Body of pancreas (tissue), 4 donors: ENCODE data around the gene CMSS1.

Source experiments
- POLR2A ChIP-seq, 3 donors: fragments of 450-650 bp; IDR thresholded peaks; one replicate each; pipeline ENCODE4 v1.6.1; 2016; ENCODE audit warnings: antibody characterized with exemption in 3 of 3, mild to moderate bottlenecking in 2 of 3
- TF ChIP-seq, protein P1 (sequence below), 7 experiments: fragments of 450-650 bp in 4 of 7; fragments of 200-600 bp in 3 of 7; sonication (generic) in 3 of 7; IDR thresholded peaks; one replicate each; pipeline ENCODE4 v1.5.1; 2016 to 2019; ENCODE audit warnings: antibody characterized with exemption in 7 of 7

DNA sequence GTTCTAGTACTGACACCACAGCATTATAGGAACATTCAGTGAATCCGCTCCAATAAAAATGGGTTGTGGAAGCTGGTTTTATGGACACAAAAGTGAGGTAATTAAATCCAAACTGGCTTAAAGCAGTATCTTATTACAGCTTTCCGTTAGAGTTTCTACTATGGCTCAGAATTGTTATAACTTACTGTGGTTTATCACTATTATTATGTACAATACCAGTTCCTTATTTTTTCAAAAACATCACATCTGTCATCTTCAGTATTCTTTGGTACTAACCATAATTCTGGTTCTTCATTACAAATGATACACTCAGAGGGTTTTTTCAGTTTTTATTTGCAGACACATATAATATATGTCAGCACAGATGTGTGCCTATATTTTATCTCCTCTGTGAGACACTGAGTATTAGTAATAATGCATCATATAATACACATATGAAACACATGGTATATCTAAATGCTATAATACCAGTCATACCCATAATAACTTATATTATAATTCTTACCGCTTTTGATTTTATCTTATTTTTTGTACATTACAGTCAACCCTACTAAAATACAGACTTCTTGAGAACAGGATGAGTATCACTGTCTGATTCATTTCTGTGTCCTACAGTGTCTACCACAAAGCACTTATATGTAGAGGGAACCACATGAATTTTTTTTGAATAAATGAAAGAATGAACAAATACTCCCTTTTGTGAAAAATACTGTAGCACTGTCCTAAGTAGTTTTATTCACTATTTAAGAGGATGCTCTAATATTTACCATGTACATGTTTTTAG lies 39.0 kb downstream of the CMSS1 start:
- TF ChIP-seq, protein P1, sequence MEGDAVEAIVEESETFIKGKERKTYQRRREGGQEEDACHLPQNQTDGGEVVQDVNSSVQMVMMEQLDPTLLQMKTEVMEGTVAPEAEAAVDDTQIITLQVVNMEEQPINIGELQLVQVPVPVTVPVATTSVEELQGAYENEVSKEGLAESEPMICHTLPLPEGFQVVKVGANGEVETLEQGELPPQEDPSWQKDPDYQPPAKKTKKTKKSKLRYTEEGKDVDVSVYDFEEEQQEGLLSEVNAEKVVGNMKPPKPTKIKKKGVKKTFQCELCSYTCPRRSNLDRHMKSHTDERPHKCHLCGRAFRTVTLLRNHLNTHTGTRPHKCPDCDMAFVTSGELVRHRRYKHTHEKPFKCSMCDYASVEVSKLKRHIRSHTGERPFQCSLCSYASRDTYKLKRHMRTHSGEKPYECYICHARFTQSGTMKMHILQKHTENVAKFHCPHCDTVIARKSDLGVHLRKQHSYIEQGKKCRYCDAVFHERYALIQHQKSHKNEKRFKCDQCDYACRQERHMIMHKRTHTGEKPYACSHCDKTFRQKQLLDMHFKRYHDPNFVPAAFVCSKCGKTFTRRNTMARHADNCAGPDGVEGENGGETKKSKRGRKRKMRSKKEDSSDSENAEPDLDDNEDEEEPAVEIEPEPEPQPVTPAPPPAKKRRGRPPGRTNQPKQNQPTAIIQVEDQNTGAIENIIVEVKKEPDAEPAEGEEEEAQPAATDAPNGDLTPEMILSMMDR (IDR thresholded peaks at IDR 0.05) = no peak
- no peak for TF ChIP-seq POLR2A (IDR thresholded peaks at IDR 0.05)
